Stimulated activated CD4-positive, alpha-beta T cell treated with anti-CD3 and anti-CD28 coated beads, Interleukin-12 subunit alpha, Interleukin-12 subunit beta, amount 100 ng/mL, for 24 hours (primary cell): Measurements from ENCODE around the gene FXYD5.

Experiments
- DNase-seq, 2 experiments: peaks; one replicate each; pipeline ENCODE4 v3.0.0-alpha.2; 2020; ENCODE audit warnings: low read depth in 2 of 2

FXYD5 gene

GRCh38 chr19:35154525-35155406, at the start of gene FXYD5:
TSS of gene FXYD5 (plus strand) at chr19:35154735. CDS start at chr19:35155551, 816 bp downstream.
- peak; percentile 75 to 85 for DNase-seq

- DNase-seq = no peak
Observed at GRCh38 chr19:35105047-35105410, 49.5 kb upstream of the FXYD5 start.

GRCh38 chr19:35105411-35106290, 48.9 kb upstream of the FXYD5 start:
- no peak for DNase-seq

GRCh38 chr19:35106291-35106583, 48.3 kb upstream of the FXYD5 start:
- no peak for DNase-seq

- DNase-seq = no peak
Observed at GRCh38 chr19:35106898-35107541, 47.5 kb upstream of the FXYD5 start.

GRCh38 chr19:35107545-35107944, 47.0 kb upstream of the FXYD5 start:
- no peak for DNase-seq

GRCh38 chr19:35108730-35109129, 45.8 kb upstream of the FXYD5 start:
- DNase-seq = no peak

- no peak for DNase-seq
Observed at GRCh38 chr19:35109395-35110112, 45.0 kb upstream of the FXYD5 start.

- no peak for DNase-seq
Observed at GRCh38 chr19:35110974-35111373, 43.6 kb upstream of the FXYD5 start.

GRCh38 chr19:35112995-35113688, 41.4 kb upstream of the FXYD5 start:
- DNase-seq = no peak

GRCh38 chr19:35114353-35115176, 40.0 kb upstream of the FXYD5 start:
- peak; percentile 43 to 56 for DNase-seq

GRCh38 chr19:35115177-35115951, 39.2 kb upstream of the FXYD5 start, which contains the start of gene FXYD3:
TSS of gene FXYD3 (plus strand) at chr19:35115823. CDS start at chr19:35119377, 3,554 bp downstream.
- DNase-seq = no peak

- DNase-seq = no peak
Observed at GRCh38 chr19:35116072-35116801, 38.3 kb upstream of the FXYD5 start.

- no peak for DNase-seq
Observed at GRCh38 chr19:35117116-35117515, 37.4 kb upstream of the FXYD5 start.

GRCh38 chr19:35117799-35118198, 36.7 kb upstream of the FXYD5 start:
- DNase-seq = no peak

- no peak for DNase-seq
Observed at GRCh38 chr19:35118268-35119020, 36.1 kb upstream of the FXYD5 start.

- DNase-seq = no peak
Observed at GRCh38 chr19:35119091-35119490, 35.4 kb upstream of the FXYD5 start.
